ENCODE measurements around the gene AGBL1.

The AGBL1 gene

GRCh38 chr15:86654501-86654900, 574.8 kb downstream of the AGBL1 start:
- H3K27me3 ChIP-seq (ENCODE audit: insufficient read depth, poor library complexity, severe bottlenecking) = no peaks in the 10 kb centered on the region
- DNase-seq (ENCODE audit: low read depth in 1 of 2, low spot score in 1 of 2) = no peak
- no peak overlapping the region for H3K4me3 ChIP-seq (replicated peaks; ENCODE audit: insufficient read depth, low read length)
- TF ChIP-seq CTCF (IDR thresholded peaks at IDR 0.05; ENCODE audit: insufficient read depth, low read length) (no peak), GABPA (IDR thresholded peaks at IDR 0.05; ENCODE audit: low read depth) (no peak), POLR2AphosphoS5 (IDR thresholded peaks at IDR 0.05; ENCODE audit: low read depth) (no peak), SPI1 (IDR thresholded peaks at IDR 0.05; ENCODE audit: borderline replicate concordance, low read depth) (no peak), REST (IDR thresholded peaks at IDR 0.05; ENCODE audit: insufficient replicate concordance, low read depth) (no peak)
- H3K27ac ChIP-seq (replicated peaks) = no peak overlapping the region

- no peak for TF ChIP-seq POLR2AphosphoS5 (IDR thresholded peaks at IDR 0.05; ENCODE audit: low read depth)
- H3K4me3 ChIP-seq (replicated peaks; ENCODE audit: insufficient read depth, low read length) = no peak overlapping the region
These were observed 577.6 kb downstream of the AGBL1 start for GRCh38 chr15:86657305-86657704.

GRCh38 chr15:86659724-86660411, 580.2 kb downstream of the AGBL1 start:
- no peaks in the 10 kb centered on the region for H3K27me3 ChIP-seq (ENCODE audit: insufficient read depth, poor library complexity, severe bottlenecking)
- no peak for TF ChIP-seq REST (IDR thresholded peaks at IDR 0.05; ENCODE audit: insufficient replicate concordance, low read depth)
- no peak for TF ChIP-seq GABPA (IDR thresholded peaks at IDR 0.05; ENCODE audit: low read depth)
- no peak for TF ChIP-seq CTCF (IDR thresholded peaks at IDR 0.05; ENCODE audit: insufficient read depth, low read length)
- no peak for TF ChIP-seq SPI1 (IDR thresholded peaks at IDR 0.05; ENCODE audit: borderline replicate concordance, low read depth)
- no peak for TF ChIP-seq POLR2AphosphoS5 (IDR thresholded peaks at IDR 0.05; ENCODE audit: low read depth)
- no peak for DNase-seq (ENCODE audit: low read depth in 1 of 2, low spot score in 1 of 2)
- H3K4me3 ChIP-seq (replicated peaks; ENCODE audit: insufficient read depth, low read length) = no peak overlapping the region
- H3K27ac ChIP-seq (replicated peaks) = no peak overlapping the region

More at GRCh38 chr15:86657305-86657704, 577.6 kb downstream of the AGBL1 start:
- Histone ChIP-seq H3K27me3 (ENCODE audit: insufficient read depth, poor library complexity, severe bottlenecking) (no peaks in the 10 kb centered on the region), H3K27ac (replicated peaks) (no peak overlapping the region)
- no peak for DNase-seq (ENCODE audit: low read depth in 1 of 2, low spot score in 1 of 2)

- H3K27ac ChIP-seq (replicated peaks) = no peak overlapping the region
- no peak for DNase-seq (ENCODE audit: low read depth in 1 of 2, low spot score in 1 of 2)
- TF ChIP-seq GABPA (IDR thresholded peaks at IDR 0.05; ENCODE audit: low read depth) (no peak), REST (IDR thresholded peaks at IDR 0.05; ENCODE audit: insufficient replicate concordance, low read depth) (no peak), SPI1 (IDR thresholded peaks at IDR 0.05; ENCODE audit: borderline replicate concordance, low read depth) (no peak), CTCF (IDR thresholded peaks at IDR 0.05; ENCODE audit: insufficient read depth, low read length) (no peak), POLR2AphosphoS5 (IDR thresholded peaks at IDR 0.05; ENCODE audit: low read depth) (no peak)
- no peaks in the 10 kb centered on the region for H3K27me3 ChIP-seq (ENCODE audit: insufficient read depth, poor library complexity, severe bottlenecking)
- H3K4me3 ChIP-seq (replicated peaks; ENCODE audit: insufficient read depth, low read length) = no peak overlapping the region
These were observed 581.9 kb downstream of the AGBL1 start for GRCh38 chr15:86661580-86661979.

Data from HL-60 (cell line).